ENCODE measurements around the gene TSPYL1.
A peak's percentile ranks its signal among the peaks of the same experiment; 100 is the strongest.

The TSPYL1 gene

GRCh38 chr6:116256694-116257093 lies 23.0 kb downstream of the TSPYL1 start:
- DNase-seq, result no peak

DNA sequence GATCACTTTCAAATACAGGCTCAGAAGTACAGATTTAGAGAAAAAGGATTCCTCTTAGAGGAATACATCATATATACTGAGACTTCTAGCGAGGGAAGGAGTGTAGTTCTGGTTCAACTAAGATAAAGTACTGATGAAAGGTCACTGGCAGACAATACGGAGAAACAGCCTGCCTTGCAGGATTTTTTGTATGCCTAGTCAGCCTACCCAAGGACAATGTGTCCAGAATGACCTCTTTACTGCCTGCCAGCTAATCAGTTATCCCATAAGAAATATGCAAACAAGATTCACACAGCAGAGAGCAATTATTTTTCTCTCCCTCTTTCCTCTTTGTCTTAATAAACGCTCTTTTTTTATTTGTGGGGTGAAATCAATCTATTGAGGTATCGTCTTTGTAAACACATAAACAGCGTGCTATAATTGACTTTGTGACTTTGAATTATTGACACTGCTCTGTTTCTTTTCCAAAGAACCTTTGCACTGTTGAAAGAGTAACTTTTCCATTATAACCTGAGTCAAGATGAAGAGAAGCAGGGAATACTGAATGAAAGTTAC lies 24.4 kb downstream of the TSPYL1 start:
- DNase-seq, result no peak

- DNase-seq, result no peak
Measured at GRCh38 chr6:116254297-116255056, 25.3 kb downstream of the TSPYL1 start.

GRCh38 chr6:116253505-116254296 lies 26.0 kb downstream of the TSPYL1 start, which contains the start of gene TSPYL4:
TSS of gene TSPYL4 (minus strand) at chr6:116254075. CDS start at chr6:116254008, 67 bp downstream.
- peak; percentile 91 for DNase-seq

GRCh38 chr6:116253188-116253504 lies 26.6 kb downstream of the TSPYL1 start:
- no peak for DNase-seq

DNA sequence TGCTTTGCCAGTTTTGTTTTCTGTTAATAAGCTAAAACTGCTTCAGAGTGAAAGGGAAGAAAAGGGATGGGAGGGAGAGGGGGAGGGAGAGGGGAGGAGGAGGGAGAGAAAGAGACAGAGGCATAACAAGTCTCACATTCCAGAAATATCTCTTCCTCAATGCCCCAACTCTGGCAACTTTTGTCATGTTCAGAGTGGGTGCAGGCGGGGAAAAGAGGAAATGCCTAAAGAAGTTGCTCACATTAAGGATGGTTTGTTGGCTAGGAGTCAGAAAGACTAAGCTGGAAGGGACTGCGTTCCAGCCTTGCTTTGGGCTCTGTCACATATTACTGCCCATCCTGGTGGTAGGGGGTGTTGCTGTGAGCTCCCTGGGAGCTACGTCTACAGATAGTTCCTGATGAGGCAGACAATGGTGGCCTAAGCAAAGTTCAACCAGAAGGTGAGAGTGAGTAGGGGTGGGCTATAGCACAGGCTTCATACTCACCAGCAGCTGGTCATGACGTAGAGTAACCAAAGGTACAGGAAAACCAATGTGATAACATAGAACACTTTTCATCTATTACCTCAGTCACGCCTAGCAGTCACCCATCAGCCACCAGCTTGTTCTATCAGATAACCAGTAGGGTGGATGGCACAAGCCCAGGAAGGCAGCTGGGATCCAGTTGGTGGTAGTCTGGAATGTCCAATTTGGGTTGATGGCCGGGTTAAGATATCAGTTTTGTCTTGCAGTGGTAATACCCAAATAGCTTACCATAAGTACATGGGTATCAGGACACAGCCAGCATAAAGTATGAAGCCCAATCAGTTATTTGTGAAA lies 28.0 kb downstream of the TSPYL1 start:
- DNase-seq, result no peak

DNA sequence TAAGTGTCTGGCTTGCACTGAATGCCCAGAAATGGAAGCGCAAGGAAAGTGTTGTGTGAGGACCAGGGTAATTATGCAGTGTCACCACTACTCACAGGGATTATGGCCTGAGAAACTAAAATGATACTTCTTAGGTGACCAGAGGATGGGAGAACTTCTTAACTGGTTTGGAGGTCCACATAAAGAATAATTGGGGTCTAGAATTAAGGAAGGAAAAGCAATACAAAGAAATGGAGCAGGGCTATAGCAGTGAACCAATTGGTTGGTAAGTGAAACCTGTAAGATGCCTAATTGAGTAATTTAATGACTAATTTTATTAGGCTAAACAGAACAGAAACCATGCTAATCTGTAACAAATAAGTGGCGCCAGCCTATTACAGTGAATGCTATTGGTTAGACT lies 31.2 kb downstream of the TSPYL1 start:
- no peak for DNase-seq

GRCh38 chr6:116247285-116247684 lies 32.4 kb downstream of the TSPYL1 start:
- DNase-seq, result no peak

- no peak for DNase-seq
Measured at GRCh38 chr6:116246089-116246488, 33.6 kb downstream of the TSPYL1 start.

- no peak for DNase-seq
Measured at GRCh38 chr6:116244284-116244683, 35.4 kb downstream of the TSPYL1 start.

DNA sequence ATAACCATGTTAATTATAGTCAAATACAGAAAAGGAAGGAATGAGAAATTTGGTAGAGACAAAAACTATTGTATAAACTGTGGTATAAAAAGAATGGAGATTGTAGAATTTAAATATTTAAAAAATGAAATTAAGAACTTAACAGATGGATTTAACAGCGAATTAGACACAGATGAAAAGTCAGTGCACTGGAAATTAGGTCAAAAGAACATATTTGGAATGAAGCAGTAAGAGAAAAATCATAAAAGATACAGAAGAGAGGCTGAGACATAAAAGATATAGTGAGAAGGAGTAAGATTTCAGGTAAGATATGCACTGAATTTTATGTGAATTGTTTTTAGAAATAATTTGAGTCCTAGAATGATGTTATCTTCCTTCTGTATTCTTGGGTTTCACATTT lies 39.9 kb downstream of the TSPYL1 start:
- no peak for DNase-seq

DNA sequence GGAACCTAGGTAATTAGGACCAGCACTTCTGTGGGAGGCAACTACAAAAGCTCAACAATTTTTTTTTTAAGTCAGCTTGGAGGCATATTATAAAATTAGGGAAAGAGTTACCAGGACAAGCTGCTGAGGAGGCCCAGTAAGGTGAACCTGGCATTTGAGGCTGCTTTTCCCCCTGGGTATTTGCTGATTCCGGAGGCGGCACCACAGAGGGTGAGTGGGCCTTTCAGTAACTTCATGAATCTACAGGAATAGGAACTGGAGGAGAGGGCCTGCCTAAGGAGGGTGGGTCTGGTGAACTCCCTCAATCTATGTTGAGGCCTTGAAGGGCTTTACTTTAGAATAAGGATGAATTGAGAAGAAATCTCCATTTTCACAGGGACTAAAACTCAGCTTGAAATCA lies 40.5 kb downstream of the TSPYL1 start:
- DNase-seq, result no peak

DNA sequence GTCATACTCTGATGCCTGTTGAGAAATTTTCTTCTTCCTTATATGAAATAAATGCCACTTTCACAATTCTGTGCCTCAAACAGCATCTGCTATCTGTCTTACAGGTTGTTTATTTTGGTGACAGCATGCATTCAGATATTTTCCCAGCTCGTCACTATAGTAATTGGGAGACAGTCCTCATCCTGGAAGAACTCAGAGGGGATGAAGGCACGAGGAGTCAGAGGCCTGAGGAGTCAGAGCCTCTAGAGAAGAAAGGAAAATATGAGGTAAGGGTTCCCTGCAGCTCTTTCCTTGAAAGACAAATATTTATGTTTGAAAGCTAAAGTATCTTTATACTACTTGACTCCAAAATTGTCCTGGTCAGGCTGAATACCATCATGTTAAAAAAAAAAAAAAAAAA lies 41.6 kb downstream of the TSPYL1 start:
- no peak for DNase-seq

DNA sequence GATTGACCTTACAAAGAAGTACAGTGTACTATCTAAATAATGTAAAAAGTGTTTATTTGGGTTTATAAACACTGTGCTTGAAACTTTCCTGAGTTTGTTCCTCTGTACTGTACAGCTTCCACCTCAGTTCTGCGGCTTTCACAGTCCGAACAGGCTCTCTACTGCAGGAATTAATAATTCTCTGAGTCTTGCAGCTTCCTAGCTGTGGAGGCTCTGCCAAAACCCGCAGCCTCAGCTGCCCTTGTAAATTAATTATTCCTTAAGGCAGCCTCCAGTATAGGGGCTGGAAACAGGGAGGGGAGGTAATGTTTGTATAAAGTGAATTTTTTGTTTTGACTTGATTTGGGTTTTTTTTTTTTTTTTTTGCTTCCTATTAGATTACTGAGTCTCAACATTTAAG lies 45.0 kb downstream of the TSPYL1 start:
- no peak for DNase-seq

DNA sequence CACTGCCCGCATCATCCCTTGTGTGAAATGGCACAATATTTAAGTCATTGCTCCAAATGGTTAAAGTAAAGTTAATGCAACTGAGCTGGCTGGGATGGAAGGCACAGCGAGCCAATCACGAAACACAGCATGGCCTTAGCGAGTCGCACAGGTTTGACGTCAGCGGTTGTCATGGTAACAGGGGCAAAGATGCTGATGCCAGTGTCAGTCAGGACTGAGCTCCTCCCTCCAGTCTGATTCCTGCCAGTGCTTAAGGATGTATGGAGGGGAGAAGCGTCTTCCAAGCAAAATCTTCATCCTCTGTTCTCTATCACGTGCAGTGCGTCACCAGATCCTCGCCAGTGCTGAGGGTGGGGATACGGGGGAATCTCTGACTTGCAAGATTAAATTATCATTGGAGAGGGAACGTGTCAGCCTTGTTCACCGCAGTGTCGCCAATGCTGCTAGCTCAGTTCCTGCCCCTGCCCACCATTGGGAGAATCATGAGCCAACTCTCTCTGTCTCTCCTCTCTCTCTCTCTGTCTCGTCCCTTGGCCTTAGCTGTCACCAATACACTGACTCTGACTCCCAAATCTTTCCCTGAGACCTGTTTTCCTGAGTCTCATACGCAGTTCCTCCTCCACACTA lies 50.3 kb downstream of the TSPYL1 start:
- DNase-seq, result peak; percentile 44
